Gastrocnemius medialis (tissue), 4 donors: Measurements from ENCODE around the gene TEK. TPM values are rescaled to one million over a fixed set of nuclear protein-coding genes. Genes with fewer than 3 reads are reported as not detected.

ENCODE experiments used
- ATAC-seq, 2 donors: fragments of 150-250 bp; one replicate each; pipeline ENCODE4 v1.9.1; 2016
- DNase-seq, 2 donors: peaks; one replicate each; pipeline ENCODE4 v3.0.0-alpha.2; 2019
- H3K27ac ChIP-seq, 4 donors: fragments of 200-600 bp; sonication (generic); 1 replicate in 1 of 4; 2 replicates in 3 of 4; pipeline ENCODE4 v1.5.1; 2016 to 2018; ENCODE audit warnings: mild to moderate bottlenecking in 2 of 4, moderate library complexity in 1 of 4
- H3K27me3 ChIP-seq, 3 donors: fragments of 200-600 bp; sonication (generic) in 2 of 3; 1 replicate in 1 of 3; 2 replicates in 2 of 3; pipeline versions ENCODE4 v1.5.1 to v1.6.0; 2016 to 2019; ENCODE audit warnings: mild to moderate bottlenecking in 1 of 3, moderate library complexity in 1 of 3
- H3K36me3 ChIP-seq, 2 donors: fragments of 200-600 bp; sonication (generic) in 1 of 2; one replicate each; pipeline ENCODE4 v1.5.1; 2017 to 2018
- H3K4me1 ChIP-seq, 2 donors: fragments of 200-600 bp; sonication (generic) in 1 of 2; one replicate each; pipeline ENCODE4 v1.5.1; 2016 to 2017; ENCODE audit warnings: mild to moderate bottlenecking in 2 of 2
- H3K4me3 ChIP-seq, 4 donors: fragments of 200-600 bp; sonication (generic) in 3 of 4; 1 replicate in 1 of 4; 2 replicates in 3 of 4; pipeline ENCODE4 v1.5.1; 2016 to 2019; ENCODE audit warnings: mild to moderate bottlenecking in 2 of 4
- H3K9me3 ChIP-seq, 3 donors: fragments of 200-600 bp; sonication (generic) in 2 of 3; 1 replicate in 1 of 3; 2 replicates in 2 of 3; pipeline ENCODE4 v1.5.1; 2016 to 2019
- POLR2A ChIP-seq, 2 donors: fragments of 450-650 bp; IDR thresholded peaks; one replicate each; pipeline ENCODE4 v1.6.1; 2017; ENCODE audit warnings: antibody characterized with exemption in 2 of 2, mild to moderate bottlenecking in 2 of 2, moderate library complexity in 2 of 2
- in situ Hi-C, 4 donors: fragments of 200-750 bp; cut with MboI; loops; one replicate each; pipeline versions ENCODE4 v1.15.0 to v1.8.0; 2017; ENCODE audit warnings: low sequenced_read_pairs in 4 of 4
- intact Hi-C: fragments of 100-400 bp; cut with DNase I; formaldehyde crosslinking; loops from one replicate; pipeline ENCODE4 v1.15.1; 2023; ENCODE audit warnings: low total_unique reads
- total RNA-seq, 4 donors: library from RNA; depleted of rRNA; stranded (reverse); fragments of >200 nt; gene quantifications; one replicate each; pipeline versions ENCODE4 v1.1.0 to v1.2.3, GENCODE V29; 2016
- TF ChIP-seq, protein P1 (sequence below), 5 experiments: fragments of 450-650 bp in 3 of 5; fragments of 200-600 bp in 2 of 5; sonication (generic) in 2 of 5; IDR thresholded peaks in 4 of 5; conservative IDR thresholded peaks in 1 of 5; 1 replicate in 4 of 5; 2 replicates in 1 of 5; pipeline ENCODE4 v1.5.1; 2016 to 2019; ENCODE audit warnings: antibody characterized with exemption in 5 of 5, mild to moderate bottlenecking in 3 of 5, moderate library complexity in 3 of 5

Gene TEK
- total RNA-seq, 4 donors from 2014 or later = 8.1 to 9.0 (median 8.4) TPM

- intact Hi-C loops (loop anchor here (10.0 kb wide), 1 partner anchor 303 kb away; the partner anchor contains the start of gene C9orf72), in situ Hi-C loops (loop anchor here in 1 of 4 donors (10.0 kb wide), 1 partner anchor 237 kb away; no protein-coding TSS in a partner anchor)
- H3K36me3 ChIP-seq = no peaks in the 10 kb centered on the region
- no peak for ATAC-seq
- H3K4me1 ChIP-seq = peaks cover 0 to 3% of the 10 kb centered on the region in 2 donors
- no peaks in the 10 kb centered on the region for H3K27me3 ChIP-seq
- no peaks in the 10 kb centered on the region for H3K9me3 ChIP-seq
- no peak for DNase-seq
- no peak overlapping the region for H3K27ac ChIP-seq
- TF ChIP-seq, protein P1, sequence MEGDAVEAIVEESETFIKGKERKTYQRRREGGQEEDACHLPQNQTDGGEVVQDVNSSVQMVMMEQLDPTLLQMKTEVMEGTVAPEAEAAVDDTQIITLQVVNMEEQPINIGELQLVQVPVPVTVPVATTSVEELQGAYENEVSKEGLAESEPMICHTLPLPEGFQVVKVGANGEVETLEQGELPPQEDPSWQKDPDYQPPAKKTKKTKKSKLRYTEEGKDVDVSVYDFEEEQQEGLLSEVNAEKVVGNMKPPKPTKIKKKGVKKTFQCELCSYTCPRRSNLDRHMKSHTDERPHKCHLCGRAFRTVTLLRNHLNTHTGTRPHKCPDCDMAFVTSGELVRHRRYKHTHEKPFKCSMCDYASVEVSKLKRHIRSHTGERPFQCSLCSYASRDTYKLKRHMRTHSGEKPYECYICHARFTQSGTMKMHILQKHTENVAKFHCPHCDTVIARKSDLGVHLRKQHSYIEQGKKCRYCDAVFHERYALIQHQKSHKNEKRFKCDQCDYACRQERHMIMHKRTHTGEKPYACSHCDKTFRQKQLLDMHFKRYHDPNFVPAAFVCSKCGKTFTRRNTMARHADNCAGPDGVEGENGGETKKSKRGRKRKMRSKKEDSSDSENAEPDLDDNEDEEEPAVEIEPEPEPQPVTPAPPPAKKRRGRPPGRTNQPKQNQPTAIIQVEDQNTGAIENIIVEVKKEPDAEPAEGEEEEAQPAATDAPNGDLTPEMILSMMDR (IDR thresholded peaks at IDR 0.05 in 4 of 5, conservative IDR thresholded peaks at IDR 0.05 in 1 of 5) = no peak
- TF ChIP-seq POLR2A (IDR thresholded peaks at IDR 0.05) = no peak
- H3K4me3 ChIP-seq = no peak overlapping the region
Measured at GRCh38 chr9:27272103-27272502, 163.1 kb downstream of the TEK start.

- Histone ChIP-seq H3K4me1 (peaks cover 0 to 3% of the 10 kb centered on the region in 2 donors), H3K4me3 (no peak overlapping the region), H3K27me3 (no peaks in the 10 kb centered on the region), H3K9me3 (no peaks in the 10 kb centered on the region), H3K27ac (no peak overlapping the region), H3K36me3 (no peaks in the 10 kb centered on the region)
- intact Hi-C loops (loop anchor here (10.0 kb wide), 1 partner anchor 302 kb away; the partner anchor contains the start of gene C9orf72), in situ Hi-C loops (loop anchor here in 1 of 4 donors (10.0 kb wide), 1 partner anchor 238 kb away; no protein-coding TSS in a partner anchor)
- DNase-seq (no peak), ATAC-seq (no peak)
- TF ChIP-seq, protein P1 (IDR thresholded peaks at IDR 0.05 in 4 of 5, conservative IDR thresholded peaks at IDR 0.05 in 1 of 5) = no peak
- TF ChIP-seq POLR2A (IDR thresholded peaks at IDR 0.05) = no peak
Measured at GRCh38 chr9:27273186-27273585, 164.2 kb downstream of the TEK start.

- no peaks in the 10 kb centered on the region for H3K27me3 ChIP-seq
- DNase-seq = no peak
- in situ Hi-C loops (loop anchor here (5.0 to 10.0 kb wide), 2 partner anchors 239 to 242 kb away; no protein-coding TSS in a partner anchor), intact Hi-C loops (loop anchor here (2.0 to 10.0 kb wide), 2 partner anchors 242 to 298 kb away; partner anchors contain the start of gene C9orf72)
- H3K27ac ChIP-seq = no peak overlapping the region
- no peaks in the 10 kb centered on the region for H3K9me3 ChIP-seq
- peaks cover 0 to 3% of the 10 kb centered on the region in 2 donors for H3K4me1 ChIP-seq
- no peak for TF ChIP-seq POLR2A (IDR thresholded peaks at IDR 0.05)
- TF ChIP-seq, protein P1 (IDR thresholded peaks at IDR 0.05 in 4 of 5, conservative IDR thresholded peaks at IDR 0.05 in 1 of 5) = peak; percentile 65 to 81 (median 72)
- peak; percentile 50 to 62 for ATAC-seq
- no peaks in the 10 kb centered on the region for H3K36me3 ChIP-seq
- H3K4me3 ChIP-seq = peak overlapping the region in 1 of 4 donors; percentile 16
Measured at GRCh38 chr9:27276193-27277030, 167.4 kb downstream of the TEK start.

GRCh38 chr9:27278374-27278773 lies 169.3 kb downstream of the TEK start:
- TF ChIP-seq, protein P1 (IDR thresholded peaks at IDR 0.05 in 4 of 5, conservative IDR thresholded peaks at IDR 0.05 in 1 of 5) = no peak
- no peak for TF ChIP-seq POLR2A (IDR thresholded peaks at IDR 0.05)
- no peaks in the 10 kb centered on the region for H3K36me3 ChIP-seq
- H3K4me1 ChIP-seq = peaks cover 0 to 3% of the 10 kb centered on the region in 2 donors
- intact Hi-C loops = loop anchor here (10.0 kb wide), 1 partner anchor 296 kb away; the partner anchor contains the start of gene C9orf72
- no peak for DNase-seq
- H3K27me3 ChIP-seq = no peaks in the 10 kb centered on the region
- peak in 1 of 2 donors; percentile 56 for ATAC-seq
- H3K4me3 ChIP-seq = no peak overlapping the region
- H3K27ac ChIP-seq = no peak overlapping the region
- in situ Hi-C loops = loop anchor here (5.0 to 10.0 kb wide), 2 partner anchors 241 to 244 kb away; no protein-coding TSS in a partner anchor
- no peaks in the 10 kb centered on the region for H3K9me3 ChIP-seq
